Stimulated activated naive CD4-positive, alpha-beta T cell (primary cell): ENCODE measurements around the gene SDHA.
"Not testable (repeated sequence)": the region's sequence is repeated elsewhere in the genome, so short reads cannot be mapped to it uniquely, and the experiment has no call there.

Source experiments
- DNase-seq, 6 experiments: peaks; one replicate each; lab custom pipeline; 2025; lab: John Stamatoyannopoulos, UW

SDHA gene

GRCh38 chr5:300691-301435 lies 82.7 kb downstream of the SDHA start:
- DNase-seq: not testable (repeated sequence)

- not testable (repeated sequence) for DNase-seq
Measured at GRCh38 chr5:302416-302815, 84.3 kb downstream of the SDHA start.

- no peak for DNase-seq
Measured at GRCh38 chr5:302966-303365, 84.8 kb downstream of the SDHA start.

- DNase-seq: not testable (repeated sequence)
Measured at GRCh38 chr5:303741-304140, 85.6 kb downstream of the SDHA start.

GRCh38 chr5:305050-305449 lies 86.9 kb downstream of the SDHA start:
- no peak for DNase-seq

- DNase-seq: no peak
Measured at GRCh38 chr5:305459-305858, 87.3 kb downstream of the SDHA start.

GRCh38 chr5:306011-306805 lies 88.1 kb downstream of the SDHA start:
- no peak for DNase-seq
